ENCODE results near the gene NR5A2. TPM values are rescaled to one million over a fixed set of nuclear protein-coding genes. Genes with fewer than 3 reads are reported as not detected.

NR5A2 gene
- 10 to 100 TPM; 51.1 to 53.6 TPM for total RNA-seq
- long read RNA-seq, full-length matches to known transcripts: 10 of 34 reads
- long read RNA-seq, partial matches to known transcripts: 13 of 34 reads
- long read RNA-seq, other reads (novel, unspliced or antisense): 11 of 34 reads

- intact Hi-C loops (cut with DNase I, micrococcal nuclease): no loop called here
- ATAC-seq (peak; percentile 76), DNase-seq (no peak)
Observed at GRCh38 chr1:200027264-200027823, at the start of gene NR5A2. TSS of gene NR5A2 (plus strand) at chr1:200027710. CDS start at chr1:200027848, 138 bp downstream.

- intact Hi-C loops (cut with DNase I, micrococcal nuclease): no loop called here
- ATAC-seq (no peak), DNase-seq (no peak)
Observed at GRCh38 chr1:199978408-199978940, 49.0 kb upstream of the NR5A2 start.

GRCh38 chr1:199979071-199979470, 48.4 kb upstream of the NR5A2 start:
- intact Hi-C loops (cut with DNase I, micrococcal nuclease): no loop called here
- DNase-seq (no peak), ATAC-seq (no peak)

GRCh38 chr1:199981584-199981983, 45.9 kb upstream of the NR5A2 start:
- ATAC-seq: no peak
- intact Hi-C loops (cut with DNase I, micrococcal nuclease): no loop called here
- DNase-seq: no peak

- ATAC-seq (peak; percentile 99), DNase-seq (peak; percentile 52 to 68)
- intact Hi-C loops (cut with DNase I, micrococcal nuclease): no loop called here
Observed at GRCh38 chr1:199982606-199983005, 44.9 kb upstream of the NR5A2 start.

GRCh38 chr1:199983531-199983930, 44.0 kb upstream of the NR5A2 start:
- DNase-seq (no peak), ATAC-seq (no peak)
- intact Hi-C loops (cut with DNase I, micrococcal nuclease): no loop called here

- ATAC-seq (peak; percentile 98), DNase-seq (no peak)
- intact Hi-C loops (cut with DNase I, micrococcal nuclease): no loop called here
Observed at GRCh38 chr1:199995096-199995685, 32.3 kb upstream of the NR5A2 start.

- intact Hi-C loops (cut with DNase I, micrococcal nuclease): no loop called here
Observed at GRCh38 chr1:200005165-200005564, 22.3 kb upstream of the NR5A2 start.

GRCh38 chr1:200006711-200007110, 20.8 kb upstream of the NR5A2 start:
- DNase-seq: no peak
- no peak for ATAC-seq
- intact Hi-C loops (cut with DNase I, micrococcal nuclease): no loop called here

More at GRCh38 chr1:200005165-200005564, 22.3 kb upstream of the NR5A2 start:
- ATAC-seq (no peak), DNase-seq (no peak)

- ATAC-seq: no peak
- DNase-seq: no peak
- intact Hi-C loops (cut with DNase I, micrococcal nuclease): no loop called here
Observed at GRCh38 chr1:200015811-200016210, 11.7 kb upstream of the NR5A2 start.

- ATAC-seq: peak; percentile 95
- DNase-seq: no peak
Observed at GRCh38 chr1:200021577-200022238, 5.8 kb upstream of the NR5A2 start.

GRCh38 chr1:200022239-200022804, 5.2 kb upstream of the NR5A2 start:
- intact Hi-C loops (cut with DNase I, micrococcal nuclease): no loop called here
- no peak for DNase-seq
- ATAC-seq: no peak

More at GRCh38 chr1:200021577-200022238, 5.8 kb upstream of the NR5A2 start:
- intact Hi-C loops (cut with DNase I, micrococcal nuclease): no loop called here

- DNase-seq (no peak), ATAC-seq (peak; percentile 53)
- intact Hi-C loops (cut with DNase I, micrococcal nuclease): no loop called here
Observed at GRCh38 chr1:200028586-200029034, 1.1 kb downstream of the NR5A2 start.

GRCh38 chr1:200029035-200029821, 1.7 kb downstream of the NR5A2 start:
- peak; percentile 56 for ATAC-seq
- DNase-seq: peak; percentile 33 to 62
- intact Hi-C loops (cut with DNase I, micrococcal nuclease): no loop called here

- no peak for ATAC-seq
- intact Hi-C loops (cut with DNase I, micrococcal nuclease): no loop called here
- no peak for DNase-seq
Observed at GRCh38 chr1:200029822-200030152, 2.3 kb downstream of the NR5A2 start.

GRCh38 chr1:200030791-200031190, 3.3 kb downstream of the NR5A2 start:
- no peak for ATAC-seq
- intact Hi-C loops (cut with DNase I, micrococcal nuclease): no loop called here
- no peak for DNase-seq

GRCh38 chr1:200033511-200034261, 6.2 kb downstream of the NR5A2 start:
- intact Hi-C loops (cut with DNase I, micrococcal nuclease): no loop called here
- DNase-seq (peak; percentile 59 to 74), ATAC-seq (peak; percentile 66)

GRCh38 chr1:200034262-200034557, 6.7 kb downstream of the NR5A2 start:
- ATAC-seq (no peak), DNase-seq (no peak)
- intact Hi-C loops (cut with DNase I, micrococcal nuclease): no loop called here

Data from left colon (tissue), 2 donors.